Effector CD4-positive, alpha-beta T cell (primary cell): ENCODE measurements around the gene TDP2.
"Not testable (repeated sequence)": the region's sequence is repeated elsewhere in the genome, so short reads cannot be mapped to it uniquely, and the experiment has no call there.

ENCODE experiments used
- DNase-seq: peaks from one replicate; pipeline ENCODE4 v3.0.0-alpha.2; 2020

The TDP2 gene

DNA sequence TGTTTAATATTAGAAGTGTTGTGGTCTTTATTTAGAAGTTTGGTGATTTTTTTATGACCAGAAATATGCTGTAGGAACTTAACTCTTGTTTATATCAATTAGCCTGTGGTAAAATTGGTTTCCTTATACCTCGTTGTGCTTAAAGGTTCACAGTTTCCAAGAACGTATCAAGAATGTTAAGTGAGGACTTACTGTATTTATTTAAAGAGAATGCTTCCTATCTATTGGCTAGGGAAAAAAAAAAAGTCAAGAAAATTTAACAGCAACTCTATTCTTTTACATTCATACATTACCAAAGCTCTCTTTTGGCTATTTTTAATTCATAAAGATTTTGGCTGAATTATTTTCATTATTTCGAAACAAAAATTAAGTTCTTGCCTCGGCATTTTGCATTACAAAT is 22.3 kb downstream of the TDP2 start:
- DNase-seq, result no peak

DNA sequence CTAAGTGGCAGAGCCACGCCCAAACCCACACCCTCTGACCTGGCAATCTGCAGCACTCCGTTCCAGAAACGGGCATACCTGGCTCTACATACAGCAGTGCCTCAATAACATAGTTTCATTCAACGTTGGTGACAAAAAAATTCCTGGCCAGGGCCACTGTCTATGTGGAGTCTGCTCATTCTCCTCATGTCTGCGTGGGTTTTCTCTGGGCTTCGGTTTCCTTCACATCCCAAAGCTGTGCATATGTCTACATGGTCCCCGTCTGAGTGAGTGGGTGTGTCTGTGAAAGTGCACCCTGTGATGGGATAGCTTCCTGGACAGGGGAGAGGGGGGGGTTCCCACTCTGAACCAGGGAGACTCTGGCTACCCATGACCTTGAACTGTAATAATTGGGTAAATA is 22.8 kb downstream of the TDP2 start:
- no peak for DNase-seq

DNA sequence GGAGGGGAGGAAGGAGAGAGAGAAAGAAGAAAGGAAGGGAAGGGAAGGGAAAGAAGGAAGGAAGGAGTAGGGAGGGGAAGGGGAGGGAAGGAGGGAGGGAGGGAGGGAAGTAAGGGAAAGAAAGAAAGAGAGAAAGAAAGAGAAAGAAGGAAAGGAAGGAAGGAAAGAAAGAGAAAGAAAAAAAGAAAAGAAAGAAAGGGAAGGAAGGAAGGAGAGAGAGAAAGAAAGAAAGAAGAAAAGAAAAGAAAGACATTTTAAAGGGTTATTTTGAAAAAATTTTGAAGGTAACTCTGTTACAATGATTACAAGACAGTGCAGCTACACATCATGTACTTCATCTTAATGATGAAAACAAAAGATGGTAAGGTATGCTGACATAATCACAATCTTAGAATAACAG is 24.6 kb downstream of the TDP2 start:
- no peak for DNase-seq

DNA sequence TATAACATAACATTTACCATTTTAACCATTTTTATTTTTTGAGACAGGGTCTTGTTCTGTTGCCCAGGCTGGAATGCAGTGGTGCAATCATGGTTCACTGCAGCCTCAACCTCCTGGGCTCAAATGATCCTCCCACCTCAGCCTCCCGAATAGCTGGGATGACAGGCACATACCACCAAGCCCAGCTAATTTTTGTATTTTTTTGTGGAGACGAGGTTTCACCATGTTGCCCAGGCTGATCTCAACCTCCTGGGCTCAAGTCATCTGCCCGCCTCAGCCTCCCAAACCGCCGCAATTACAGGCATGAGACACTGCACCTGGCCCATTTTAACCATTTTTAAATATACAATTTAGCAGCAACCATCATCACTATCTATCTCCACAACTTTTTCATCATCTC is 26.1 kb downstream of the TDP2 start:
- DNase-seq, result not testable (repeated sequence)

DNA sequence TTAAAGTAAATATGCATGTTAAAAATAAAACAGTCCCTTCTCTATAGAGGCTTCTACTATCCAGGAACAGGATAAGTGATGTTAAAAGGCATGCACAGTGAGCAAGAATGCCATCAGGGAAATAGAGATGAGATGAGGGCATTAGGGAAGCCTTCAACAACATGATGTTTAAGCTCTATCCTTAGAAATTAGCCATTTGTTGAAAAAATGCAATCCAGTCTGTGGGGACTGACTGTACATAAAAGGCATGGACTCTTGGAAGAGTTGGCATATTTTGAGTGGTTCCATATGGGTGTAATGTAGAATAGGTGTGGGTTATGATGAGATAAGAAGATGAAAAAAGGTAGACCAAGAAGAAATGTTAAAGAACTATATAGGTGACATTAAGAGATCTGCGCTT is 26.5 kb downstream of the TDP2 start:
- DNase-seq, result no peak

DNA sequence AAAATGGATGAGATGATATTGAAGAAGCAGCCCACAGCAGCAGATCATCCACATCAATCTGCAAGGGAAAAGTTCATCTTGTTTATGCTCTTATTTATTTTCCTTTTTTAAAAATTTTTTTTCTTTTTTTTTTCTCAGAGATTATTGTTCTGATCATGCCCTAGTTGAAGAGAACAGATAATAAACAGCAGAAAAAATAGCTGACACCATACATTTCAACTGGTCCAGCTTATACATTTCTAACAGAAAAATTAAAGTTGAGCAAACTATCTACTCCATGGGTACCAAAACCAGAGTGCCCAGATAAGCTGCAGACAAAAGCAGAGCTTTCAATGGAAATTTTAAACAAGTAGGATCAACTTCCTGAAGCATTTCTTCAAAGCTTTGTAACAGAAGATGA is 30.0 kb downstream of the TDP2 start:
- no peak for DNase-seq

DNA sequence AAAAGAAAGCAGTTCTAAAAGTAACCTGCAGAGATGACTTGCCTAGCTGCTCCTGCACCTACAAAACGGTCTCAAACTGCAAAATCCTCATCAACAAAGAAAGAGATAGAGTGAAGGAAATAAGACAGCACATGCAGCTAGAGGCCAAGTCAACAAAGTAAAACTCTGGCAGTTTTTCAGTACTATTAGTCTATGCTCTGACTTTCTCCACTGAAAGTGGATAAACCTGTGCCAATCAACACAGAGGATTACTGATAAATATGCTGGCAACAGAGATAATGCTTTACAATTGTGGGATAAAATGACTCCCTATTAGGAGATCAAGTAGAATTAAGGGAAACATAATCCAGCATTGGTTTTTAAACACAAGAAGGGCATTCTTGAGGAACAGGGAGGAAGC is 34.1 kb downstream of the TDP2 start:
- no peak for DNase-seq

DNA sequence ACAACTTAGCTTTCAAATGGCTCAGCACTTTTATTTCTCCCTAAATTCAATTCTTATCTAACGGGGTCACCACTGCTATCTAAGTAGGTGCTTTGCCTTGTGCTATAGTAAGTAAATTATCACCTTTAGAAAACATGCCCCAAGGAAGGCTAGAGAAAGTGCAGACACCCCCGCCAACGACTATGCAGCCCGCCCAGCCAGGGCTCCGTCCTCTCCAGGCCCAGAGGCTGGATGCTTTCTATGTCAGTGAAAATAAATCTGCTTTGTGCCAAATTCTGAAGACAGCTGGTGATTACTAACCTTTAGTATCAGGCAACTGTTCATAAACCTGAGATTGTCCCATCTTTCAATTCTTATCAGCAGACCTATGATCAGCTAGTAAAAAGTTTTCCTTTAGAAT is 35.0 kb downstream of the TDP2 start:
- no peak for DNase-seq

DNA sequence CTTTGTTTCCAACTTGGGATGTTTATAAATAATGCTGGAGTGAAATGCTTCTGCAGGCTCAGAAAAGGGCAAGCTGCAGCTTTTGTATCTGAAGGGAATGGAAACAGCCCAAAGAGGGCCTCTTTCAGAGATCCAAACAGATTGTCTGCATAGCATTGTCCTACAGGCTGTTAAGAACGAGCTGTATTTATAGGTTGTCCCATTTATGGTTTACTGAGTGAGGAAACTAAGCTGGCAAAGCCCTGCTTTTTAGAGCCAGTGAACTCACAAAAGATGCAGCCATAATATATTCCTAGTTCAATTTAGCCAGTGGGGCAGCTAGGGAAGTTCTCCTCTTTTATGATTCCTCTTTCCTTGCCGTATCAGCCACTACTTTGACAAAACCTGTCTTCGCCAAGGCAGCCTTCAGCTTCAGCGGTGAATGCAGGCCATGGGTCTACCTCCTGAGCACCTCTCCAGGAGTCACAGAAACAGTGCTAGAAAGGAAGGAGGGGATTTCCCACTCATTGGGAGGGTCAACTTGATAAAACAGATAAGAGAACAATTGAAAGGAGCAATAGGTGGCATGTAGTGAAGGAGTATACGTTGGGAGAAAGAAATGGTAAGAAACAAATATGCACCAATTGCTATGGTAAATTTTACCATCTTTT is 35.7 kb downstream of the TDP2 start:
- DNase-seq, result no peak

DNA sequence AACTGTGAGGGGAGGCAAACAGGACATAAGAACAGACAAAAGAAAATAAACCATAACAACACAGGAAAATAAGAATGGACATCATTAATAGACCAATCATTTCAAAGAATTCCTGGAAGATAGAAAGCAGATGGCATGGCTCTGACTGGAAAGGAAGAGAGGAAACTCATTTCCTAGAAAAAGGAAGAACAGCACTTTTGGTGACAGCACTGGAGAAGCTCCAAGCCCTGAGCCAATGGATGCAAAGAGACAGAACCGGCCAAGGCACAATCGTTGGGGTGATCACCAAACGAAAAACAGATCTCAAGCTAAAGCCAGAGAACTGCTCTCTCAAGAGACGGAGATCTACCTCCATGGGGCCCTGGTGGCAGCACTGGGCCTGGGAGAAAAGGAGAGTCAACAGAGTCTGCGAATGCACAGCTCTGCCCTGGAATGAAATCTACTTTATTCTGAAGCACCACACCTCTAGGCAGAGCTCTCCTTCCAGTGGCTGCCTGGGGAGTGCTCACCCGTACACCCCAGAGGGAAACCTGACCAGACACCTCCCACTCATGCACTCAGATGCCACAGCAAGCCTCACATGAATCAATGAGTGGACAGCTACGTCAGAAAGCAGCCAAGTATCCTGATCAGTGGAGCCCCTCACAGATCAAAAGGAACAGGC is 44.9 kb downstream of the TDP2 start:
- no peak for DNase-seq

DNA sequence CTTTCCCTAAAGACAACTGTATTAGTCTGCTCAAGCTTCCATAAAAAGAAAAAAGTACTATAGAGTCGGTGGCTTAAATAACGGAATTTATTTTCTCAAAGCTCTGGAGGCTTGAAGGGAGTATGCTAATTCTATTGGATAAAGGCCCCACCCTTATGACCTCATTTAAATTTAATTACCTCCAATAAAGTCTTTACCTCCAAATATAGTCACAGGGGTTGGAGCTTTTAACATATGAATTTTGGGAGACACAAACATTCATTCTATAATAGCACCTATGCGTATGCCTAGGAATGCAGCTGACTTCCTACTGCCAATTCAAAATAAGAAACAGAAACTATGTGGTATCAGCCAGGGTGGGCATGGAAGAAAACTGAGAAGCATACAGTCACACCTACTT is 46.1 kb downstream of the TDP2 start:
- DNase-seq, result no peak

DNA sequence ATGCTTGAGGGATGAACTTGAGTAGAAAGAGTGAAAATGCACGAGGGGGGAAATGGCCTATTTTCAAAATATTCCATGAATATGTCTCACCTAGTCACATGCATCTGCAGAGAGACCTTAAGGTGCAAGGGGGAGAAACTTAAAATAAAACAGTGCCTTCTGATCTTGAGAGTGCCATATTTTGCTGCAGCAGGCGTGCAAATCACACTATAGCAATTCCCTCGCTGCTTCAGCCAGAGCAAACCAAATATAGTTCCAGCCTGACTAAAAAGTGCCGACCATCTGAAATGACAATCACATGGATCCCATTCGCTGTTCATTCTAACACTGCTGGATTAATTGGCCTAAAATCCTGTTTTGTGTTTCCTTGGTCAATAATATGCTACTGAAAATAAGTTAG is 47.0 kb downstream of the TDP2 start:
- no peak for DNase-seq

DNA sequence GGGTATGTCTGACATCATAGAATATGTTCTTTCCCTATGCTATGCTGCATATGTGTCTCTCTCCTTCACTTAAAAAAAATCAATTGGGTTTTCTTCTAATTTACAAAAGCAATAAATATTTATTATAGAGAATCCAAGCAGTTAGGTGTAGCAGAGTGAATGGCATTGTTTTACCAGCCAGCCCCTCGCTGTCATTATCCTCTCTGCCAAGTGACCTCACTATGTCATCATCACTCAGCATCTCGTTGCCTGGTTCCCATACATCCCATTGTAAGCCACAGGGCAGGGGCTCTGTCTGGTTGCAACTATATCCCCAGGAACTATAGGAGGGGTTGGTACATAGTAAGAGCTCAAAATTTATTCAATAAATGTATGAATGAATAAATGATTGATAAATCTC is 52.1 kb downstream of the TDP2 start:
- no peak for DNase-seq

DNA sequence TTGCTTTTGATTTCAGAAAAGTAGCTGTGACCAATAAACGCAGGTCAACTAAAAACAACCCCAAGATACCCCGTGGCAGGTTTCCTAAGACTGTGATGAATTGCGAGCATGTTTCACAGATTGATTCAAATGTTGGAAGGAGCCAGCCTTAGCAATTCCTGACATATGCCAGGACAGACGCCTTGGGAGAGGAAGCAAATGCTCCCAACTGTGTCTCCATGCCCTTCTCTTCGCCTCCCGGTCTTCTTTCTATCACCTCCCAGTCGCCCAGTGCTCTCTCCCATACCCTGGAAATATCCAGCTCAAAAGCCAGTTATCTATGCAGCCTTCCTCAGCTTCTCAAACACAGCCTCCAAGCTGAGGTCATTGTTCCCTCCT is 52.7 kb downstream of the TDP2 start:
- no peak for DNase-seq

DNA sequence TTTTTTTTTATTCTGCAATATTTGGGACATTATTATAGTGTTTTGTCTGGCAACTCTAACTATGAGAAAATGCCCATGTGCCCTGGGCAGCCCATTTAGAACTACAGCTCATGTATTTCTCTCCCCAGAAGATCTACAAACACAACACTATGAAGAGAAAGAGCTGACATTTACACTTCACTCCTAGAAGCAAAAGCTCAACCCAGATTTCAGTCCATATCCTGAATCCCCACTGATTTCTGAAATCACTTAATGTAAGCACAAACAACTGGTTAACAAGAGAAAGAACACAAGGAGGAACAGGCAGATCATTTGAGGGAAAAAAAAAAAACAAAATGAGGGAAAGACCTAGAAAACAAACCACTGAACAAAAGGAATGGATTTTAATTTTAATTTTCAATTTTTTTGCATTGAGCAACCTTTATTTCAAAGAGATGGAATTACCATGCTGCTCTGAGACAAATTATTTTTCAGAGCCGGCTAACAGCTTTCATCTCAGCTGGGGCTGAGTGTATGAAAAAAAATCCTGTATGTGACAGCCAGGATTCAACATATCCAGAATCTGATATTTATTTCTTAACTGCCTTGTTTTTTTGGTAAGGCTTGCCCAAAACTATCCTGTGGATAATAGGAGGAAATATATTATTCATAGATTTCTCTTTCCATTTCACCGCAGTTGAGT is 53.2 kb downstream of the TDP2 start:
- DNase-seq, result no peak

DNA sequence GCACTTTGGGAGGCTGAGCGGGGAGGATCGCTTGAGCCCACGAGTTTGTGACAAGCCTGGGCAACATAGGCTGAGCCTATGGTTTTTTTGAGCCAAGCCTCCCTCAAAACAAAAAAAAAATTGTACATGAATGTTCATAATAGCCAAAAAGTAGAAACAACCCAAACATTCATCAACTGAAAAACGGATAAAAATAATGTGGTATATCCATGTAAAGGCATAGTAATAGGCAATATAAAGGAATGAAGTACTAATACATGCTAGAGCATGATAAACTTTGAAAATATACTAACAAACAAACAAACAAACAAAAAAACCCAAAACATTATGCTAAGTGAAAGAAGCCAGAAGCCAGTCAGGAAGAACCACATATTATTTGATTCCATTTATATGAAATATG is 56.0 kb downstream of the TDP2 start:
- DNase-seq, result no peak

DNA sequence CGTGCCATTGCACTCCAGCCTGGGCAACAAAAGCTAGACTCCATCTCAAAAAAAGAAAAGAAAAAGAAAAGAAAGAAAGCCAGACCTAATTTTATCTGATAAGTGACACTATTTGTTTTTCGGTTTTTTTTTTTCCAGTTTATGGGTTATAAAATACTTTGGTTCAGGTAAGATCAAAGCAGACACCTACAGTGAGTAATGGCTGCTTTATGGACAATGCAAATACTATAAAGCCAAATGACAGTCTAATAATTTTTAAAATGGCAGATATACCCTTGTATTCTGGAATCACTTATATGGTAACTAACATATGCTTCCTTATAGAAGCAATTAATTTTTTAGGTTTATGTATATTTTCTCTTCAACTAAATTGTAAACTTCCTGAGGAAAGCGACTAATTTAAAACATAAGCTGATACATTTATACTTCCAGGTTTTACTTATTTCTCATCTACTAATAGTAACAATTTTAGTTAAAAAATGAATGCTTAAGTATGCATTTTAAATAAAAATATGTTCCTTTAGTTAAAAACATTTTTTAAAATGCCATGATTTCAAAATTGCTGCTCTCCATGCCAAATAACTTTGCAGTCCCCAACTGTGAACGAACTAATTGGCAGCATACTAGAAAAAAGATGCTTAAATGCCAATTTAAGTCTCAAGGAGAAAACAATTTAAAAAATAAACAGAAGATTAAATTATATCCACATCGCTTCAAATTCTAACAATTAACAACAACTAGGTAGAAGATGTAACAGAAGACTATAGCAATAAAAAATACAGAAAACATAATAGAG is 59.2 kb downstream of the TDP2 start:
- no peak for DNase-seq

DNA sequence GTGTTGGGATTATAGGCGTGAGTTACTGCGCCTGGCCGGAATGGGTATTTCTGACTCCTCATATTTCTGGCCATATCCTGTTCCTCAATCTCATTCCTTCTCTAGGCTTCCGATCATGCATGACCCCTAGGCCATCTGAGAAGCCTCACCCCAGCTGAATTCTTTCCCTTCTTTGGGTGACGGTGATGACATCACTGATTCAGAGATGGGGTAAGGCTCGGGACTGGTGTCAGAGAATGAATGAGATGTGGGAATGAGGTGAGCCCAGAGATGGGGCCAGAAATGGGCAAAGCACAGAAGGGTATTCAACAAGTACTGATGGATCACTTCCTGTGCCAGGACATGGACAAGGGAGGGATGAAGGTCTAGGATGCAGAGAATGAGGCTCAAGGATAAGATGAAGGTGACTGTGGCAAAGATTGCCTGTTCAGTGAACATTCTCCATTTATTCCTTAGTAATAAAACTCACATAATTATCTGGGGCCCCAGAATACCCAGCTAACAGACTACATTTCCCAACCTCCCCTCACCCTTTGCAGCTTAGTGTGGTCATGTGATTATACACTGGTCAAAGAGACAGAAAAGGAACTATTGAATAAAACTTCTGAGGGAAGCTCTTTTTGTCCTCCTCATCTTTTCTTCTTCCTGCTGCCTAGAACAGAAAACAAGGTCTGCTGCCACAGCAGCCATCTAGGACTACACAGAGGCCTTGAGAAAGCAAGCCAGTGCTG is 60.3 kb downstream of the TDP2 start:
- DNase-seq, result no peak

DNA sequence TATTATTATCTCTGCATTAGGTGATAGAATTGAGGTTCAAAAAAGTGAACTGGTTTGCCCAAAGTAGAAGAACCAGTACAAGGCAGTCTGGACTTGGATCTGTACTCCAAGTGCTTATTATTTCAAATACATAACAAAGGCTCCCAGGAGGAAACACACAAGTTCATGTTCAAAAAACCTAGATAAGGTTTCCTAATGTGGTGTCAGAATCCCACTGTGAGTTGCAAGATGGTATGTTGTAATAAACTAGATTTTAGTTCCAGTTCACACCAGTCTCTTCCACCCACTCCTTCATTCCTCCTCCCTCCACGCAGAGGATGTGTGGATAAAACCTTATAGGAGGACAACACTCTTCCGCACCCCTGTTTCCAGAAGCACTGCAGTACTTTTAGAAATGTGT is 63.5 kb downstream of the TDP2 start:
- DNase-seq, result no peak

DNA sequence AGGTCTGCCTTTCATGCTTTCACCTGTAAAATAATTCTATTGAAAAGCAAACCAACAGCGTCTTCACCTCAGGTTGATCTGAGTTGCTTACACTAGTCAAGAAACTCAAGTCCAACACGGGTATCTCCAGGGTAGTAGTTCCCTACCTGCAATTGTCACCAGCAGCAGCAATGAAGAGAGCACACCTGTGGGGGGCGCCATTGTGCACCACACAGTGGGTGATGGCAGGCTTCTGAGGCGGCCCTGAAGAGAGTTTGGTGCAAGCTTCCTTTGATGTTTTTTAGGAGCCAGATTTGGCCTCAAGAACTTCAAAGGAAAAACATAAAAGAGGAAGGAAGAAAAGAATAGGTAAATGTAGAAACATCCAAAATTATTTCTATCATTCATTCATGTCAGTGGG is 65.8 kb downstream of the TDP2 start:
- no peak for DNase-seq
